ENCODE data around the gene KIAA1217. TPM values are rescaled to one million over a fixed set of nuclear protein-coding genes. Genes with fewer than 3 reads are reported as not detected.

KIAA1217 gene
- total RNA-seq, 1 experiment from 2014 or later = 7.8 TPM

- intact Hi-C loops (cut with micrococcal nuclease) = no loop called here
- ATAC-seq = no peak
- no peak overlapping the region for H2AFZ ChIP-seq (ENCODE audit: low read depth, low read length, poor library complexity, severe bottlenecking)
- H3K9me2 ChIP-seq (ENCODE audit: insufficient read depth) = no peaks in the 10 kb centered on the region
- no peaks in the 10 kb centered on the region for H3K9me3 ChIP-seq (ENCODE audit: control insufficient read depth in 1 of 2, insufficient read depth in 1 of 2, low read depth in 1 of 2, low read length in 2 of 2)
- no peaks in the 10 kb centered on the region for H3K79me2 ChIP-seq (ENCODE audit: insufficient read depth, low read length)
- no peaks in the 10 kb centered on the region for H3K4me1 ChIP-seq (ENCODE audit: control insufficient read depth in 1 of 2, insufficient read depth in 2 of 2, low read length in 2 of 2)
- ChIA-PET RAD21 (ENCODE audit: low non-redundant PET in 1 of 2, low total read pairs in 2 of 2, uncharacterized antibody in 2 of 2, unreplicated experiment in 2 of 2) (no interaction called here), POLR2A (no interaction called here), CTCF (no interaction called here)
- DNase-seq (ENCODE audit: low read depth, low spot score) = no peak
- no peaks in the 10 kb centered on the region for H3K36me3 ChIP-seq (ENCODE audit: control insufficient read depth in 1 of 2, insufficient read depth in 2 of 2, low read length in 2 of 2)
- no peak overlapping the region for H3K4me3 ChIP-seq (replicated peaks in 1 of 2; ENCODE audit: low read depth in 1 of 2, low read length in 2 of 2)
- no peak overlapping the region for H3K27ac ChIP-seq (ENCODE audit: low read depth, low read length)
- no peaks in the 10 kb centered on the region for H4K20me1 ChIP-seq (ENCODE audit: insufficient read depth)
- H3K4me2 ChIP-seq (ENCODE audit: low read length) = no peak overlapping the region
- 0 out of 2 replicates have a peak, but pooled peaks cover 3% of the 10 kb centered on the region for H3K27me3 ChIP-seq (ENCODE audit: insufficient read depth, low read length)
- H3K9ac ChIP-seq (ENCODE audit: low read length) = no peak overlapping the region
- TF ChIP-seq, protein P1, sequence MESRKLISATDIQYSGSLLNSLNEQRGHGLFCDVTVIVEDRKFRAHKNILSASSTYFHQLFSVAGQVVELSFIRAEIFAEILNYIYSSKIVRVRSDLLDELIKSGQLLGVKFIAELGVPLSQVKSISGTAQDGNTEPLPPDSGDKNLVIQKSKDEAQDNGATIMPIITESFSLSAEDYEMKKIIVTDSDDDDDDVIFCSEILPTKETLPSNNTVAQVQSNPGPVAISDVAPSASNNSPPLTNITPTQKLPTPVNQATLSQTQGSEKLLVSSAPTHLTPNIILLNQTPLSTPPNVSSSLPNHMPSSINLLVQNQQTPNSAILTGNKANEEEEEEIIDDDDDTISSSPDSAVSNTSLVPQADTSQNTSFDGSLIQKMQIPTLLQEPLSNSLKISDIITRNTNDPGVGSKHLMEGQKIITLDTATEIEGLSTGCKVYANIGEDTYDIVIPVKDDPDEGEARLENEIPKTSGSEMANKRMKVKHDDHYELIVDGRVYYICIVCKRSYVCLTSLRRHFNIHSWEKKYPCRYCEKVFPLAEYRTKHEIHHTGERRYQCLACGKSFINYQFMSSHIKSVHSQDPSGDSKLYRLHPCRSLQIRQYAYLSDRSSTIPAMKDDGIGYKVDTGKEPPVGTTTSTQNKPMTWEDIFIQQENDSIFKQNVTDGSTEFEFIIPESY (IDR thresholded peaks at IDR 0.05; ENCODE audit: extremely low read depth, insufficient replicate concordance, low read length) = no peak
- TF ChIP-seq CEBPB (IDR thresholded peaks at IDR 0.05; ENCODE audit: low read depth) (no peak), JUND (IDR thresholded peaks at IDR 0.05) (no peak), FOSL1 (IDR thresholded peaks at IDR 0.05; ENCODE audit: low read depth) (no peak)
- BruUV-seq (replicated peaks) = no TSS peak
These were observed 106.3 kb downstream of the KIAA1217 start for GRCh38 chr10:24315211-24315610.

DNA sequence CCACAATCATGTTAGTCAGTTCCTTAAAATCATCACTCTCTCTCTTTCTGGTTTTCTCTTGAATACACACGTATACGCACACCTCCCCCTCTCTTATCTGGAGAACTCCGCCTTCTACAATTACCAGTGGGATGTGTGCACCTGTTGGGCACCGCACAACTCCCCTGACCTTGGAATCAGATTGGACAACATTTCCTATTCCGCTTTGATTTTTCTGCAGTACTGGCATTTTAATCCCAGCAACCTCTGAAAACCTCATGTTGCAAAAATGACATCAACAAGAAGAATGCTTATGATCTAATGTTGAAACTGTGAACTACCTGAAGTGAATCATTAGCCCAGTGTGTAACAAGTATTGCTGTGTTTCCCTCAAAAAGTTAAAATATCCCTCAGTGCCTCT lies 109.6 kb downstream of the KIAA1217 start:
- Histone ChIP-seq H3K4me1 (ENCODE audit: control insufficient read depth in 1 of 2, insufficient read depth in 2 of 2, low read length in 2 of 2) (no peaks in the 10 kb centered on the region), H3K9ac (ENCODE audit: low read length) (no peak overlapping the region), H2AFZ (ENCODE audit: low read depth, low read length, poor library complexity, severe bottlenecking) (no peak overlapping the region), H3K27ac (ENCODE audit: low read depth, low read length) (no peak overlapping the region), H3K9me3 (ENCODE audit: control insufficient read depth in 1 of 2, insufficient read depth in 1 of 2, low read depth in 1 of 2, low read length in 2 of 2) (no peaks in the 10 kb centered on the region), H3K36me3 (ENCODE audit: control insufficient read depth in 1 of 2, insufficient read depth in 2 of 2, low read length in 2 of 2) (no peaks in the 10 kb centered on the region), H3K79me2 (ENCODE audit: insufficient read depth, low read length) (no peaks in the 10 kb centered on the region), H3K9me2 (ENCODE audit: insufficient read depth) (no peaks in the 10 kb centered on the region), H3K4me2 (ENCODE audit: low read length) (no peak overlapping the region), H3K27me3 (ENCODE audit: insufficient read depth, low read length) (no peaks in the 10 kb centered on the region), H4K20me1 (ENCODE audit: insufficient read depth) (no peaks in the 10 kb centered on the region), H3K4me3 (replicated peaks in 1 of 2; ENCODE audit: low read depth in 1 of 2, low read length in 2 of 2) (no peak overlapping the region)
- BruUV-seq (replicated peaks) = no TSS peak
- ATAC-seq (no peak), DNase-seq (ENCODE audit: low read depth, low spot score) (no peak)
- TF ChIP-seq ZNF274 (IDR thresholded peaks at IDR 0.05; ENCODE audit: low read depth, low read length) = no peak
- no peak for TF ChIP-seq FOSL1 (IDR thresholded peaks at IDR 0.05; ENCODE audit: low read depth)
- TF ChIP-seq SRF (IDR thresholded peaks at IDR 0.05; ENCODE audit: low read depth) = no peak
- TF ChIP-seq CEBPB (IDR thresholded peaks at IDR 0.05; ENCODE audit: low read depth) = no peak
- no peak for TF ChIP-seq POLR2AphosphoS5 (IDR thresholded peaks at IDR 0.05; ENCODE audit: low read depth, low read length)
- TF ChIP-seq SIN3A (IDR thresholded peaks at IDR 0.05; ENCODE audit: low read depth) = no peak
- TF ChIP-seq EZH2phosphoT487 (IDR thresholded peaks at IDR 0.05; ENCODE audit: borderline replicate concordance) = no peak
- no peak for TF ChIP-seq RAD21 (IDR thresholded peaks at IDR 0.05; ENCODE audit: low read depth)
- TF ChIP-seq CBX3 (IDR thresholded peaks at IDR 0.05; ENCODE audit: low read depth) = no peak
- ChIA-PET POLR2A (no interaction called here), RAD21 (ENCODE audit: low non-redundant PET in 1 of 2, low total read pairs in 2 of 2, uncharacterized antibody in 2 of 2, unreplicated experiment in 2 of 2) (no interaction called here), CTCF (interaction anchor here (0.8 kb wide), 1 partner anchor 22 kb away, joined by 3 read pairs; no protein-coding TSS in a partner anchor)
- intact Hi-C loops (cut with micrococcal nuclease) = no loop called here
